ENCODE results near the gene TRAPPC11.

- no peak for TF ChIP-seq CTCF (IDR thresholded peaks at IDR 0.05)
- TF ChIP-seq POLR2A (IDR thresholded peaks at IDR 0.05) = no peak
- TF ChIP-seq POLR2AphosphoS5 (IDR thresholded peaks at IDR 0.05; ENCODE audit: insufficient read depth in 1 of 2, low read depth in 1 of 2) = no peak
Observed at GRCh38 chr4:183657564-183657963, 1.5 kb upstream of the TRAPPC11 start.
